ENCODE data around the gene CMTM1. TPM values are rescaled to one million over a fixed set of nuclear protein-coding genes. Genes with fewer than 3 reads are reported as not detected.

Gene CMTM1
- total RNA-seq, 3 donors from 2014 or later, result 1.6 to 2.9 (median 1.9) TPM

Other genes starting within 250 kb of the CMTM1 start
- 10 to 100 TPM; 19.2 to 52.8 (median 45.1) TPM for gene CDH5, start 199.7 kb upstream of the CMTM1 start, total RNA-seq
- 1 to 10 TPM in 1 of 3 donors, under 1 TPM in 1, not detected in 1; 0.16 to 3.5 TPM for gene BEAN1, start 139.1 kb upstream of the CMTM1 start, total RNA-seq
- gene TK2, start 16.3 kb upstream of the CMTM1 start, total RNA-seq, result 10 to 100 TPM; 33.1 to 98.4 (median 40.4) TPM
- 10 to 100 TPM; 36.6 to 62.6 (median 44.9) TPM for gene CKLF, start 13.9 kb upstream of the CMTM1 start, total RNA-seq
- not detected for gene CMTM2, start 13.0 kb downstream of the CMTM1 start, total RNA-seq
- 10 to 100 TPM; 19.5 to 54.9 (median 25.2) TPM for gene CMTM3, start 38.3 kb downstream of the CMTM1 start, total RNA-seq
- gene CMTM4, start 130.3 kb downstream of the CMTM1 start, total RNA-seq, result 10 to 100 TPM; 12.5 to 35.4 (median 33.7) TPM
- gene DYNC1LI2, start 185.2 kb downstream of the CMTM1 start, total RNA-seq, result 100 to 1,000 TPM; 153 to 172 (median 156) TPM
- gene TERB1, start 235.1 kb downstream of the CMTM1 start, total RNA-seq, result under 1 TPM; 0.33 to 0.64 (median 0.59) TPM